CD4-positive, CD25-positive, alpha-beta regulatory T cell (primary cell): Measurements from ENCODE around the gene BAD. TPM values are rescaled to one million over a fixed set of nuclear protein-coding genes. Genes with fewer than 3 reads are reported as not detected.

Source experiments
- ATAC-seq, 2 donors: fragments of 150-1000 bp; cut with Tn5 transposase; one replicate each; pipeline ENCODE4 v1.10.0; 2021; ENCODE audit warnings: low read depth in 2 of 2, moderate number of reproducible peaks in 2 of 2, moderate library complexity in 1 of 2
- DNase-seq, 3 donors: peaks; one replicate each; pipeline versions ENCODE4 v3.0.0 to v3.0.0-alpha.2; 2012 to 2022; ENCODE audit warnings: mixed read lengths in 1 of 3
- H3K27ac ChIP-seq: one replicate; pipeline ENCODE4 v1.7.0; 2013; ENCODE audit warnings: mild to moderate bottlenecking, low read length; ENCODE audit not compliant: insufficient read depth, poor library complexity, severe bottlenecking
- H3K27me3 ChIP-seq: one replicate; pipeline ENCODE4 v1.7.0; 2013; ENCODE audit warnings: low read length; ENCODE audit not compliant: control insufficient read depth, insufficient read depth
- H3K36me3 ChIP-seq: one replicate; pipeline ENCODE4 v1.7.0; 2013; ENCODE audit warnings: mild to moderate bottlenecking, low read length, moderate library complexity; ENCODE audit not compliant: control insufficient read depth, insufficient read depth
- H3K4me1 ChIP-seq: 2 replicates; pipeline ENCODE4 v1.7.0; 2013; ENCODE audit warnings: mild to moderate bottlenecking, low read length; ENCODE audit not compliant: insufficient read depth, control insufficient read depth, poor library complexity, severe bottlenecking
- H3K4me3 ChIP-seq: one replicate; pipeline ENCODE4 v1.7.0; 2013; ENCODE audit warnings: low read depth, mild to moderate bottlenecking, low read length, moderate library complexity
- H3K9me3 ChIP-seq, 2 experiments: 1 replicate in 1 of 2; 2 replicates in 1 of 2; pipeline ENCODE4 v1.7.0; 2013; ENCODE audit warnings: low read length in 2 of 2, mild to moderate bottlenecking in 1 of 2, moderate library complexity in 1 of 2; ENCODE audit not compliant: control insufficient read depth in 2 of 2
- H3K27ac Mint-ChIP-seq, 3 donors: one replicate each; pipeline ENCODE4 v1.8.0; 2020 to 2022; ENCODE audit warnings: mild to moderate bottlenecking in 3 of 3, mixed read lengths in 3 of 3, moderate library complexity in 2 of 3
- H3K27me3 Mint-ChIP-seq: one replicate; pipeline ENCODE4 v1.8.0; 2022; ENCODE audit warnings: mild to moderate bottlenecking, mixed read lengths
- H3K36me3 Mint-ChIP-seq: one replicate; pipeline ENCODE4 v1.8.0; 2020; ENCODE audit warnings: mixed read lengths
- H3K4me1 Mint-ChIP-seq, 4 donors: one replicate each; pipeline ENCODE4 v1.8.0; 2020 to 2022; ENCODE audit warnings: mixed read lengths in 4 of 4, mild to moderate bottlenecking in 1 of 4
- H3K4me3 Mint-ChIP-seq, 4 donors: one replicate each; pipeline ENCODE4 v1.8.0; 2020 to 2022; ENCODE audit warnings: mild to moderate bottlenecking in 4 of 4, mixed read lengths in 4 of 4, moderate library complexity in 3 of 4
- H3K9me3 Mint-ChIP-seq, 7 donors: one replicate each; pipeline ENCODE4 v1.8.0; 2020 to 2022; ENCODE audit warnings: mixed read lengths in 7 of 7, mild to moderate bottlenecking in 3 of 7, moderate library complexity in 2 of 7
- polyA plus RNA-seq, 4 donors: library from polyadenylated mRNA; unstranded; fragments of 300-500 nt; fragmentation: Illumina TruSeq; gene quantifications; one replicate each; pipeline ENCODE4 v1.2.3, GENCODE V29; 2021
- total RNA-seq: library from RNA; stranded (reverse); gene quantifications from one replicate; pipeline ENCODE4 v1.2.3, GENCODE V29; 2022

Gene BAD
- total and polyA plus RNA-seq, 5 donors from 2014 or later, result 25.7 to 50.4 (median 43.8) TPM

DNA sequence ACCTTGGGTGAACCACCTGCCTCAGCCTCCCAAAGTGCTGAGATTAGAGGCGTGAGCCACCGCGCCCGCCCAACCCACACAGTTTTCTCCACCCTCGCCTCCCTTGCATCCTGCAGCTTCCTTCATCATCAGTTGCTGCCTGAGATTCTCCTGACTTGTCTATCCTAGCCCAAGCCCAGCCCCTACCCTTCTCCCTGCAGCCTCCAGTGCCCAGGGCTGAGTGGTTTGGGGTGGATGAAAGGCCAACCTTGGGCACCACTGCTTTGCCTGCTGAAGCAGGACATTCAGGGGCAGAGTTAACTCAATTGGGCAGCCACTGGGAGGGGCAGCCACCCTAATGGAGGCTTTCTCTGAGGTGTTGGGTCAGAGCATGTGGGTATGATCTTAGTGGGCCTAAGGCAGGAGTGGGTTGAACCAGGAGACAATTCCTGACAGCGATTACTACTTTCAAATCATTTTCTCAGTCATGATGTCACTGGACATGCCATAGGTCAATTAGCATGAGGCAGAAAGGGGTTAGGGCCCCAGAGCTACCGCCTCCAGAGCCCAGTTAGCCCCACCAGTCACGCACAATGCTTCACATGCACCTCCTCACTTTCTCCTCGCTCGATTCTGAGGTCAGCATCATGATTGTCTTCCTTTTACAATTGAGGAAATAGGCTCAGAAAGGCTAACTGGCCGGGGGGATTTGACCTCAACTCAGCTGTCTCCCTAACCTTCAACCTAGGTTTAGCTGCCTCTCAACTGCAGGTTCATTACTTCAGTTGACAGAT lies 44.6 kb downstream of the BAD start:
- H3K4me1 Mint-ChIP-seq, result peaks cover 0 to 48% (median 23%) of the 10 kb centered on the region in 4 donors
- no peaks in the 10 kb centered on the region for H3K9me3 Mint-ChIP-seq
- peak overlapping the region; percentile 87 to 98 (median 94) for H3K4me3 Mint-ChIP-seq
- no peaks in the 10 kb centered on the region for H3K36me3 Mint-ChIP-seq
- Histone ChIP-seq H3K9me3 (no peaks in the 10 kb centered on the region), H3K27ac (peak overlapping the region; percentile 100), H3K36me3 (peaks cover 4% of the 10 kb centered on the region), H3K4me1 (peaks cover 41% of the 10 kb centered on the region), H3K27me3 (no peaks in the 10 kb centered on the region), H3K4me3 (peak overlapping the region; percentile 59)
- no peaks in the 10 kb centered on the region for H3K27me3 Mint-ChIP-seq
- DNase-seq (no peak), ATAC-seq (no peak)
- H3K27ac Mint-ChIP-seq, result peak overlapping the region; percentile 93 to 99 (median 98)

DNA sequence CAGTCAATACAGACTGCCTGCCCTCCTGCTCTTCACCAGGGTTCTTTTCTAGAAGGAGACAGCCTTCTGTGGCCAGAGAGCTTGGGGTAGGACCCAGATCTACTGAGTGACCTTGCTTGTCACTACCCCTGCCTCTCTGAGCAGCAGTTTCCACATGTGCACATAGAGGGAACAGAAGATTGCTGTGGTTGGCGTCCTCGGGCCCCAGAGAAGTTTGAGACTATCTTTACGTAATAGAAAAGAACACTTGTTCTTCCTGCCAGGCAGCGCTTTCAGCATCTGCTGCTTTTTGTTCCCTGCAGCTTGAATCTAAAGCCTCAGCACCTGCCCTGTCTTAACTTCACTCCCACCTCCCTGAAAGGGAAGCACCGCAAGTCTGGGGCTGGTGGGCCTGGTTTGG lies 45.5 kb downstream of the BAD start:
- Histone ChIP-seq H3K36me3 (peaks cover 4% of the 10 kb centered on the region), H3K4me1 (peaks cover 35% of the 10 kb centered on the region), H3K9me3 (no peaks in the 10 kb centered on the region), H3K27me3 (no peaks in the 10 kb centered on the region), H3K27ac (no peak overlapping the region), H3K4me3 (no peak overlapping the region)
- no peak for DNase-seq
- ATAC-seq, result no peak
- no peaks in the 10 kb centered on the region for H3K27me3 Mint-ChIP-seq
- H3K4me1 Mint-ChIP-seq, result peaks cover 0 to 45% (median 23%) of the 10 kb centered on the region in 4 donors
- H3K27ac Mint-ChIP-seq, result peak overlapping the region; percentile 48 to 86 (median 71)
- peak overlapping the region in 3 of 4 donors; percentile 36 to 87 (median 83) for H3K4me3 Mint-ChIP-seq
- H3K36me3 Mint-ChIP-seq, result no peaks in the 10 kb centered on the region
- H3K9me3 Mint-ChIP-seq, result no peaks in the 10 kb centered on the region

DNA sequence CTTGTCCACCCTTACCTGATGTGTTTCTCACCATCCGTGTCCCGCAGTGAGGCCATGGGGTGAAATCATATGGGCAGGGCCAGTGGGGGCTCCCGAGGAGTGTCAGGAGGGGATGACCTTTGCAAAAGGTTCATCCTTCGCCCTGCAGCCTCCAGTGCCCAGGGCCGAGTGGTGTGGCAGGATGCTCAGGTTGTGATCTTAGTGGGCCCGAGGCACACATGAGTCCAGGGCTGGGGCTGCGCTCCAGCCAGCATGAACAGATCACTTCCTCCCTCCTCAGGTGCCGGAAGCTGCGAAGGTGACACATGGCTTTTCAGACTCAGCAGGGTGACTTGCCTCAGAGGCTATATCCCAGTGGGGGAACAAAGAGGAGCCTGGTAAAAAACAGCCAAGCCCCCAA lies 46.4 kb downstream of the BAD start:
- peaks cover 39% of the 10 kb centered on the region for H3K4me1 ChIP-seq
- DNase-seq (no peak), ATAC-seq (no peak)
- no peak overlapping the region for H3K4me3 ChIP-seq
- no peak overlapping the region for H3K27ac ChIP-seq
- H3K9me3 ChIP-seq, result no peaks in the 10 kb centered on the region
- no peaks in the 10 kb centered on the region for H3K27me3 Mint-ChIP-seq
- H3K36me3 ChIP-seq, result no peaks in the 10 kb centered on the region
- peaks cover 0 to 42% (median 17%) of the 10 kb centered on the region in 4 donors for H3K4me1 Mint-ChIP-seq
- no peaks in the 10 kb centered on the region for H3K27me3 ChIP-seq
- peak overlapping the region in 2 of 3 donors; percentile 17 to 86 for H3K27ac Mint-ChIP-seq
- no peaks in the 10 kb centered on the region for H3K36me3 Mint-ChIP-seq
- H3K9me3 Mint-ChIP-seq, result no peaks in the 10 kb centered on the region
- H3K4me3 Mint-ChIP-seq, result peak overlapping the region in 3 of 4 donors; percentile 38 to 87 (median 83)

DNA sequence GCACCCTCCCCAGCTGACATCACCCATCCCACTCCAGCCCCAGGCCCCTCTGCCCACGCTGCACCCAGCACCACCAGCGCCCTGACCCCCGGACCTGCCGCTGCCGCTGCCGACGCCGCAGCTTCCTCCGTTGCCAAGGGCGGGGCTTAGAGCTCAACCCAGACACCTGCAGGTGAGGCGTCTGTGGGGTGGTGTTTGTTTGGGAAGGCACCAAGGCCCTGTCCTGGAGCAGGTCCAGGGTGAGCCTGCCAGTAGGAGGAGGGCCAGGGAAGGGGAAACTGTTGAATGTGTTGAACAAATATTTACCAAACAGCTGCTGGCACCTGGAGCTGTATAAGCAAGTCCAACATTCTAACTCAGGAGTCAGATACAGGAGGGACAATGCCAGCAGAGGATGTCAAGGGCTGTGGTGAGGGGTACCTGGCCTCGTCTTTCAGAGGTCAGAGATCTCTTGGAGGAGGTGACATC lies 46.9 kb downstream of the BAD start:
- H3K27ac Mint-ChIP-seq, result peak overlapping the region in 1 of 3 donors; percentile 65
- H3K9me3 Mint-ChIP-seq, result no peaks in the 10 kb centered on the region
- H3K4me3 Mint-ChIP-seq, result peak overlapping the region in 2 of 4 donors; percentile 38 to 83
- H3K27me3 Mint-ChIP-seq, result no peaks in the 10 kb centered on the region
- Histone ChIP-seq H3K4me1 (peaks cover 35% of the 10 kb centered on the region), H3K4me3 (no peak overlapping the region), H3K36me3 (no peaks in the 10 kb centered on the region), H3K9me3 (no peaks in the 10 kb centered on the region), H3K27me3 (no peaks in the 10 kb centered on the region), H3K27ac (no peak overlapping the region)
- DNase-seq (no peak), ATAC-seq (no peak)
- peaks cover 0 to 42% (median 18%) of the 10 kb centered on the region in 4 donors for H3K4me1 Mint-ChIP-seq
- no peaks in the 10 kb centered on the region for H3K36me3 Mint-ChIP-seq

DNA sequence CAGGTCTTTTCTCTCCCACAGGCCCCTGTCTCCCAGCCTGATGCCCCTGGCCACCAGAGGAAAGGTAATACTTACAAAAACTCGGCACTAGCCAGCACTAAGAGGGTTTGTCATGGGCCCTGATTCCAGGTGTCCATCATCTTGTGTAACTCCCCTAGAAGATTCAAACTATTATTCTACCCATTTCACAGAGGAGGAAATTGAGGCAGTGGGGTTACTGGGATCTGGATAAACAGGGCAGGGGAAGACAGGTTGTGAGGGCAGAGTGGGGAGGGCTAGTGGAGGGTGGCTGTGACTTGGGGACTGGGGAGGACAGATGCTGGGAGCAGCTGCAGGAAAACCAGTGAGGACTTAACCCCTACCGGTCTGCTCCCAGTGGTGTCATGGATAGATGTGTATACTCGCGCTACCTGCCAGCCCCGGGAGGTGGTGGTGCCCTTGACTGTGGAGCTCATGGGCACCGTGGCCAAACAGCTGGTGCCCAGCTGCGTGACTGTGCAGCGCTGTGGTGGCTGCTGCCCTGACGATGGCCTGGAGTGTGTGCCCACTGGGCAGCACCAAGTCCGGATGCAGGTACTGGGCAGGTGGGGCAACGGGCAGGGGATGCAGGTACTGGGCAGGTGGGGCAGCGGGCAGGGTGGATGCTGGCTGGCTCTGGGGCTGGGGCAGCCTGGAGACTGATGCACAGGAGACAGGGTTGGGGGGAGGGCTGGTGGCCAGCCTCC lies 48.9 kb downstream of the BAD start:
- no peaks in the 10 kb centered on the region for H3K27me3 ChIP-seq
- H3K9me3 ChIP-seq, result no peaks in the 10 kb centered on the region
- H3K27me3 Mint-ChIP-seq, result no peaks in the 10 kb centered on the region
- H3K9me3 Mint-ChIP-seq, result no peaks in the 10 kb centered on the region
- peaks cover 0 to 45% (median 23%) of the 10 kb centered on the region in 4 donors for H3K4me1 Mint-ChIP-seq
- peak overlapping the region; percentile 68 for H3K27ac ChIP-seq
- H3K36me3 Mint-ChIP-seq, result no peaks in the 10 kb centered on the region
- H3K4me3 Mint-ChIP-seq, result peak overlapping the region; percentile 80 to 93 (median 84)
- DNase-seq (no peak), ATAC-seq (no peak)
- peak overlapping the region; percentile 48 for H3K4me3 ChIP-seq
- no peaks in the 10 kb centered on the region for H3K36me3 ChIP-seq
- H3K27ac Mint-ChIP-seq, result peak overlapping the region; percentile 74 to 80 (median 76)
- H3K4me1 ChIP-seq, result peaks cover 32% of the 10 kb centered on the region

DNA sequence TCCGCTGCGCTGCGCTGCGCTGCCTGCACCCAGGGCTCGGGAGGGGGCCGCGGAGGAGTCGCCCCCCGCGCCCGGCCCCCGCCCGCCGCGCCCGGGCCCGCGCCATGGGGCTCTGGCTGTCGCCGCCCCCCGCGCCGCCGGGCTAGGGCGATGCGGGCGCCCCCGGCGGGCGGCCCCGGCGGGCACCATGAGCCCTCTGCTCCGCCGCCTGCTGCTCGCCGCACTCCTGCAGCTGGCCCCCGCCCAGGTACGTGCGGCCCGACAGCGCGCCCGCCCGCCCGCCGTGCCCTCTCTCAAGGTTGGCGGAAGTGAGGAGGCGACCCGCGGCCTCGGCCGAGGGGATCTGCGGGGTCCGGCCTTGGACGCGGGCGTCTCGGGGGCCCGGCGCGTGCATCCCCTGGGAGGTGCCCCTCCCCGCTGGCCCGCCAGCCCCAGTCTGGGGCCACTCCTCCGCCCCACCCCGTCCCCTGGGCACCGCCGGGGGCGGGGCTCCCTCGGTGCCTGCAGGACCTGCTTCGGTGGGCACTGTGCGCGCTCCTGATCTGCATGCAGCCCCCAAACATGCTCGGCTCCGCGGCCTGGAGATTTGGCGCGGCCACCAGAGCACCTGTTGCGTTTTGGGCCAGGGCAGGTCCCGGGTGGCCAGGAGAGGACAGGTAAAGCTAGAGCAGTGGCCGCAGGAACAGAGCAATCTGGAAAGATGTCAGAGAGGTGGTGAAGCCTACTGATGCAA lies 49.7 kb downstream of the BAD start:
- H3K4me3 ChIP-seq, result peak overlapping the region; percentile 48
- no peaks in the 10 kb centered on the region for H3K9me3 ChIP-seq
- H3K27me3 ChIP-seq, result no peaks in the 10 kb centered on the region
- Mint-ChIP-seq H3K4me1 (peaks cover 0 to 40% (median 22%) of the 10 kb centered on the region in 4 donors), H3K27ac (peak overlapping the region; percentile 74 to 80 (median 76)), H3K9me3 (no peaks in the 10 kb centered on the region), H3K4me3 (peak overlapping the region; percentile 80 to 93 (median 84)), H3K36me3 (no peaks in the 10 kb centered on the region), H3K27me3 (no peaks in the 10 kb centered on the region)
- H3K27ac ChIP-seq, result peak overlapping the region; percentile 68
- ATAC-seq (peak; percentile 54 to 63), DNase-seq (peak; percentile 55 to 60 (median 58))
- peaks cover 32% of the 10 kb centered on the region for H3K4me1 ChIP-seq
- H3K36me3 ChIP-seq, result no peaks in the 10 kb centered on the region

DNA sequence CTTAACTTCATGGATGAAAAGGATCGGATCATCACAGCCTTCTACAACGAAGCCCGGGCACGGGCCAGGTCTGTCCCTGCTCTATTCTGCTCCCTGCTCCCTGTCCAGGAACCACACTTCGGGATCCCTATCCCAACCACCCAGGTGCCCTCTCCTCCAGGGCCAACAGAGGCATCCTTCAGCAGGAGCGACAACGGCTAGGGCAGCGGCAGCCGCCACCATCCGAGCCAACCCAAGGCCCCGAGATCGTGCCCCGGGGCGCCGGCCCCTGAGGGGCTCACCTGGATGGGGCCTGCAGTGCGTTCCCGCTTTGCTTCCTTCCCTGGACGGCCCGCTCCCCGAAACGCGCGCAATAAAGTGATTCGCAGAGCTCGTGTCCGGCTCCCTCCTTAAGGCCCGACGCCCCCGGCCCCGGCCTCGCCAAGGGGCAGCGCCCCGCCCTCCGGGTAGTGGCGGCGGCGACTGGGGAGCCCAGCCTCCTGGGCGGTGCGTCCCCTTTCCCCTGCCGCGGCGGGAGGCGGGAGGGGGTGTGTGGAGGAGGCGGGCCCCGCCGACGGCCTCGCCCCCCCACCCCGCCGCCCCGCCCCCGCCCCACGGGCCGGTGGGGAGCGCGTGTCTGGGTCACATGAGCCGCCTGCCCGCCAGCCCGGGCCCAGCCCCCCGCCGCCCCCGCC lies 50.4 kb downstream of the BAD start, which contains the start of gene VEGFB:
VEGFB (plus strand) TSS at position 672 of the 674 bp plus-strand sequence. CDS start 250 bp downstream, outside the sequence.
- H3K4me1 ChIP-seq, result peaks cover 39% of the 10 kb centered on the region

More for the DNA sequence above, 50.4 kb downstream of the BAD start, which contains the start of gene VEGFB:
- no peaks in the 10 kb centered on the region for H3K9me3 Mint-ChIP-seq
- DNase-seq (peak; percentile 59 to 74 (median 66)), ATAC-seq (peak; percentile 47 to 54)
- peak within 1 kb of the TSS; percentile 85 to 95 (median 91) for H3K4me3 Mint-ChIP-seq
- no peaks in the 10 kb centered on the region for H3K36me3 ChIP-seq
- H3K4me1 Mint-ChIP-seq, result peaks cover 0 to 47% (median 27%) of the 10 kb centered on the region in 4 donors
- H3K27me3 Mint-ChIP-seq, result no peaks in the 10 kb centered on the region
- H3K9me3 ChIP-seq, result no peaks in the 10 kb centered on the region
- H3K36me3 Mint-ChIP-seq, result no peaks in the 10 kb centered on the region
- peak within 1 kb of the TSS; percentile 48 for H3K4me3 ChIP-seq
- peak within 1 kb of the TSS; percentile 74 to 80 (median 76) for H3K27ac Mint-ChIP-seq
- H3K27ac ChIP-seq, result peak within 1 kb of the TSS; percentile 68
- no peaks in the 10 kb centered on the region for H3K27me3 ChIP-seq
